SH-SY5Y (cell line): ENCODE data around the gene ADAMTSL5.

Experiments used
- GATA2 ChIP-seq: IDR thresholded peaks from 2 replicates; pipeline ENCODE4 v1.6.1; 2011; ENCODE audit warnings: mild to moderate bottlenecking, low read depth, low read length
- GATA3 ChIP-seq: IDR thresholded peaks from 2 replicates; pipeline ENCODE4 v1.6.1; 2011; ENCODE audit warnings: low read depth, mild to moderate bottlenecking, low read length, moderate library complexity

ADAMTSL5 gene

GRCh38 chr19:1522838-1523237, 10.0 kb upstream of the ADAMTSL5 start:
- TF ChIP-seq GATA3 (no peak), GATA2 (no peak)

GRCh38 chr19:1522061-1522460, 9.2 kb upstream of the ADAMTSL5 start:
- TF ChIP-seq GATA2 (no peak), GATA3 (no peak)

- TF ChIP-seq GATA3 (no peak), GATA2 (no peak)
These were observed 8.8 kb upstream of the ADAMTSL5 start for GRCh38 chr19:1521636-1522035.

- TF ChIP-seq GATA3 = no peak
- no peak for TF ChIP-seq GATA2
These were observed 7.5 kb upstream of the ADAMTSL5 start for GRCh38 chr19:1520203-1520780.

- TF ChIP-seq GATA2 (no peak), GATA3 (no peak)
These were observed 5.7 kb upstream of the ADAMTSL5 start for GRCh38 chr19:1518471-1518870.

GRCh38 chr19:1516395-1516753, 3.6 kb upstream of the ADAMTSL5 start:
- TF ChIP-seq GATA3 (no peak), GATA2 (no peak)

- no peak for TF ChIP-seq GATA2
- TF ChIP-seq GATA3 = no peak
These were observed 2.3 kb upstream of the ADAMTSL5 start for GRCh38 chr19:1514986-1515721.

GRCh38 chr19:1514295-1514661, 1.5 kb upstream of the ADAMTSL5 start:
- TF ChIP-seq GATA3 = no peak
- TF ChIP-seq GATA2 = no peak

- TF ChIP-seq GATA3 (no peak), GATA2 (no peak)
These were observed 878 bp upstream of the ADAMTSL5 start for GRCh38 chr19:1513499-1514294.

GRCh38 chr19:1511318-1512317, 1.2 kb downstream of the ADAMTSL5 start:
- TF ChIP-seq GATA2 (no peak), GATA3 (no peak)

GRCh38 chr19:1510807-1511206, 2.0 kb downstream of the ADAMTSL5 start:
- TF ChIP-seq GATA3 (no peak), GATA2 (no peak)

- no peak for TF ChIP-seq GATA2
- TF ChIP-seq GATA3 = no peak
These were observed 2.4 kb downstream of the ADAMTSL5 start for GRCh38 chr19:1510442-1510806.

- no peak for TF ChIP-seq GATA3
- no peak for TF ChIP-seq GATA2
These were observed 3.0 kb downstream of the ADAMTSL5 start for GRCh38 chr19:1509602-1510441.
